NCI-H2107 treated with DMSO at 0.1 percent for 48 hours (cell line): ENCODE data around the gene CEP57.
"Not testable (repeated sequence)": the region's sequence is repeated elsewhere in the genome, so short reads cannot be mapped to it uniquely, and the experiment has no call there.

Experiments used
- DNase-seq: peaks from one replicate; lab custom pipeline; 2025; ENCODE audit not compliant: unreplicated experiment; lab: John Stamatoyannopoulos, UW

The CEP57 gene

DNA sequence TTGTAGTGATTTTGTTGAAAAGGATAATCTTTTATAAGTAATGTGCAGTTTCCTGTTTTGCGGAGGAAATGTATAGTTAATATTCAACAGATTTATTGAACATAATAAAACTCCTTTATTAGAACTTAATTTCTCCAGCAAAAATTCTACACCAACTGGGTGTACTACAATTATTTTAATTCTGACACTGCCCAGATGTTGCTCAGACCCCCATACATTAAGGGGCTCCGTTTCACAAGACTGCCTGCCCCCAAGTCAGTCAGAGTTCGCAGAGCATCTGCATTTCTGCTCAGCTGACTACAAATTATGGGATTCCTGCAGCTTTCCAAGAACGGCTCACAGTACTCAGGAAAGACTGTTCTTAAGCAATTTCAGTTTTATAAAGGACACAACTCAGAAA is 6.2 kb downstream of the CEP57 start:
- no peak for DNase-seq

DNA sequence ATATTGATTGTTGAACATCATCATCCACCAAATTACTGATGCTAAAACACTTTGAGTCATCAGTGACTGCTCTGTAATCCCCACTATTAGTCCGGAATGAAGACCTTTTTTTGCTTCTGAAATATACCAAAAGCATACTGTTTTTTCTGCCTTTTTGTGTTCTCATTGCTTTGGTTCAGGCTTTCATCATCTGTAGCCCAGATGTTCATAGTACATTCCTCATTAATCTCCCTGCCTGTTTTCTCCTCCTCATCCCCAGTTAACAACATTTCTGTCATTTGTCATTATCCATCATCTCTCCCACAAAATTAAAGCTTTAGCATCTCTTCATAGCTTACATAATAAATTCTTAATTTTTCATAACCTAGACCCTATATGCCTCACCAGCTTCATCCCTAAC is 9.2 kb downstream of the CEP57 start:
- no peak for DNase-seq

GRCh38 chr11:95800438-95800837 is 10.1 kb downstream of the CEP57 start:
- DNase-seq: no peak

- no peak for DNase-seq
Measured at GRCh38 chr11:95802806-95803205, 12.5 kb downstream of the CEP57 start.

DNA sequence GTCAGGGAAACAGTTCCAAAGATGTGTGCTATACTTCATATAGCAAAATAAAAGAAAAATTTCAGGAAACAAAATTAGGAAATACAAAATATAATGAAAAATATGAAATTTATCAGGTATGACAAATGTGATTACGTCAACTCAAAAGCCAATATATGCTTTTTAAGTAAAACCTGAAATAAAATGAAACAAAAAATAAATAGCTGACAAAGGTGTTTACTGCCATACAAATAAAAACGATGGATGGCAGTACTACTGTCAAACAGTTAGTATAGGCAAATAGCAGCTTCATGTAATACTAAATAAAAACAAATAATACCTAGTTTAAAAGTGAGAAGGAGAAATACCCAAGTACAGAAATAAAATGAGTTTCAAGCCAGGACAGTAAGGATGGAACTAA is 13.7 kb downstream of the CEP57 start:
- DNase-seq: no peak

DNA sequence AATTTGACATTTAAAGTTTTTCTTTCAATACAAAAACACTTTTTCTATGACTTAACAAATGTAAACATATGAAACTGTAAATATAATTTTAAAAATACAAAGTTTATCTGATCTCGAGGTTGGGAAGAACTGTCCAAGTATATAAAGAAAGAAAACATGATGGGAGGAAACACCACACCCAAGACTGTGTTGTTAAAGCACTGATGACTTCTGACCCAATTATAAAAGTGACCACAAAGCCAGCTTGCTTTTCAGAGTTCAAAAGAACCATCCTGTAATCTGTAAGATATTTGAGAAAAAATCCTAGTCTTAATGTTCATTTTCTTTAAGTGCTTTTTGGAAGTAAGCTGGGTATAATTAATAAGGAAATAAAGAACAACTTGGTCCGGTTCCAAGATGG is 15.6 kb downstream of the CEP57 start:
- DNase-seq: no peak

GRCh38 chr11:95806464-95806863 is 16.2 kb downstream of the CEP57 start:
- DNase-seq: not testable (repeated sequence)

- not testable (repeated sequence) for DNase-seq
Measured at GRCh38 chr11:95811052-95811451, 20.8 kb downstream of the CEP57 start.

DNA sequence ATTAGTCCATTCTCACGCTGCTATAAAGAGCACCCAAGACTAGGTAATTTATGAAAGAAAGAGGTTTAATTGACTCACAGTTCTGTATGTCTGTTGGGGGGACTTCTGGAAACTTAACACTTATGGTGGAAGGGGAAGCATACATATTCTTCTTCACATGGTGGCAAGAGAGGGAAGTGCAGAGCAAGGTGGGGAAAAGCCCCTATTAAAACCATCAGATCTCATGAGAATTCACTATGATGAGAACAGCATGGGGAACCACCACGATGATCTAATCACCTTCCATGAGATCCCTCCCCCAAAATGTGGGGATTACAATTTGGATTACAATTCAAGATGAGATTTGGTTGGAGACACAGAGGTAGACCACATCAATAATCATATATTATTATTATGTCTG is 25.7 kb downstream of the CEP57 start:
- DNase-seq: no peak

- DNase-seq: no peak
Measured at GRCh38 chr11:95821640-95822039, 31.3 kb downstream of the CEP57 start.

GRCh38 chr11:95827696-95828095 is 37.4 kb downstream of the CEP57 start:
- no peak for DNase-seq

DNA sequence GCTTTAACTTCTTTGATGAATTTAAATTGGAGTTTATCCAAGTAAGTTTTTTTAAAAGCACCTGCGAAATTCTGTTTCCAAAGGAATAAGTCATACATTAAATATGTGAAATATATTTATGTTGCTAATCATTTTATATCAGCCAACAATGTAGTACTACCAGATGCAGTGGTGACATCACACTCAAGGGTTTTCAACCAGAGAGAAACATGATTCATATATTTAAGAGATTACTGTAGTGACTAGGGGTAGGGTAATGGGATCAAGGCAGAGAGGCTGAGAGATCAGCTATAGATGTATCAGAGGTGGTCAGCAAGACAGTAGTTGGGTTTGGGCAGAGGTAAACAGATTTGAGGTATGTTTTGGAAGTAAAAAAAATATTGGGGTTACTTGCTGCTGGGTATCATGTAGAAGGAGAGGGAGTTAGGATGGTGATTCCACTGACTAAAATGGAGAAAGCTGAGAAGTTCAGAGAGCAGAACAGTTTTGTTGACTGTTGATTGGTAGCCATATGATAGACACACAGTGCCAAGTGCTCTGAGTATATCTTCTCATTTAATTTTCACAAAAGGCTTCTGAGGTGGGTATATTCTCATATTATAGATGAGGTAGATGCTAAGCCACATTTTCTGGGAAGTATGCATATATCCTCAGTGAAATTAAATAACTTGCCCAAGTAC is 39.4 kb downstream of the CEP57 start:
- DNase-seq: no peak

GRCh38 chr11:95831198-95831883 is 41.0 kb downstream of the CEP57 start:
- no peak for DNase-seq

DNA sequence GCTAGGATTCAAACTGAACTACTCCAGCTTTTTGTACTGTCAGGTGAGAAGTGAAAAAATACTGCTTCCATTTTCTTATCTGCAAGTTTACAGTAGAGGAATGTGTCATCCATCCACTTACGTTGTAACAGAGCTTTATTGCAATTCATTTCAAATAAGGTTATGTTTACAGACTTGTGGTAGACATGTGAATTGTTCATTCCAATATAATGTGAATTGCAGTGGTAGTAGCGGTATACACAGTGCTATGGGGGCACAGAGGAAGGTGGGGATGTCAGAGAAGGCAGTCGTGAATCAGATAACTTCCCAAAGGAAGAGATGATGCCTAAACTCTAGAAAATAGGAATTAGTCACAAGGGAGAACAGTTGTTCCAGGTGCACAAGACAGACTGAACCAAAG is 42.5 kb downstream of the CEP57 start:
- no peak for DNase-seq

DNA sequence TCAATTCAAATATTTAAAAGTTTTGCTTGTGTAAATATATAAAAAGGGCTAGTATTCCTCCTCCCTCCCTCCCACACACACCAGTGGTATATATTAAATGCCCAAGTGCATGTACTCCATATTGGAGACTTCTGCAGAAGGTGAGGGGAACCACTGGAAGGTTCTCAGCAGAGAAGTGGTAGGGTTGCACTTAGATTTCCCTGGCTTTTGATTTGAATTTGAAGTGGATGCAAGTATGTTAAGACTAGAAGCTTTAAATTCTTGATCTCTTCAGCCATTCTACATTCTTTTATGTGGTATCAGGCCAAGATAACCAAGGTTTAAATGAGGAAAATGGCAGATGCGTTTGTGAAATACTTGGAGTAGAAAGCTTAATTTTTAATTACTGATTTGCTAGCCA is 43.1 kb downstream of the CEP57 start:
- DNase-seq: no peak

- no peak for DNase-seq
Measured at GRCh38 chr11:95835351-95835750, 45.1 kb downstream of the CEP57 start.

GRCh38 chr11:95835768-95836488 is 45.6 kb downstream of the CEP57 start:
- DNase-seq: peak; percentile 63

- DNase-seq: no peak
Measured at GRCh38 chr11:95845167-95845566, 54.9 kb downstream of the CEP57 start.

DNA sequence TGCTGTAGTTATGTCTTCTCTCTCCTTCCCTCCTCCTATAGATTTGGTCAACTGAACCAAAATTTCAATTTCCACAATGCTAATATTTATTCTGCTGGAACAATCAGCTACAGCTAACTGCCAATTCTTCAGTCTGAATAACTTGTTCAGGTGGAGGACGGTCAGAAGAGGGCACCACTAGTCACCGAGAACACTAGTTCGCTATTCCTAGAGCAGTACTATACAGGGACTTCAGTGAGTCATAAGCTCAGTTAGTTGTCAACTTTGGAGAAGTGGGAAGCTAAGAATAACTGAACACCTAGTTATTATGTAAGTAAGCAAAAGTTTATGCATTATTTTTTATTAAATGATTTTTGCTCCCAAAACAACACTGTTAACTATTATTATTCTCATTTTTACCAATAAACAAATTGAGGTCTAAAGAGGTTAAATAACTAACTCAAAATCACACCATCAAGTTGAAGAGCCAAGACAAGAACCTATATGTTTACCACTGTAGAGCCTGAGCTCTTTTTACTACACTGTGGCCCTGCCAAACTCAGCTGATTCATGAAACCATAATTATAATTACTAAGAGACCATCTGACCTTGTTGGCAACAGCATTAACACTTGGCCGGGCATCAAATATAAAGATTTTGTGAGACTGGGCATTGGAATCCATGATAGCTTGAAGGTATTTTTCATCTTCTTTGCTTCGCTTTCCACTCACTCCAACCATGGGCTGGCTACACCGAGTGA is 59.0 kb downstream of the CEP57 start:
- DNase-seq: peak; percentile 22

DNA sequence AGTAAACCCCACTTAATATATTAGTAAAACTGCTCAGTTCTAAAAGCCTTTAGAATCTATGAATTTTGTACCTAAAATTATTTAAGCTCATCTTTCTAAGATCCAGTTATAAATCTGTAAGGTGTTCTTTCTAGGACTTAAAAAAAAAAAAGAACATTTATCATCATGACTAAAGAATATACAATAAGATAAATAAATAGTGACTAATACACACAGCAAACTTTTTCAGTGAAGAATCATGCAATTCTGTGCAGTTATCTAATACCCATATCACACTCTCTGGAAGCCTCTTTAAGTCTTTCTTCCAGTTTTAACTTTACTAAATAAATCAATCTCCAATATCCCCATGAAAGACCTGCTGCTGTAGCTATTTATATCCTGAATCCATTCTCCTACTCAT is 59.8 kb downstream of the CEP57 start:
- DNase-seq: no peak

DNA sequence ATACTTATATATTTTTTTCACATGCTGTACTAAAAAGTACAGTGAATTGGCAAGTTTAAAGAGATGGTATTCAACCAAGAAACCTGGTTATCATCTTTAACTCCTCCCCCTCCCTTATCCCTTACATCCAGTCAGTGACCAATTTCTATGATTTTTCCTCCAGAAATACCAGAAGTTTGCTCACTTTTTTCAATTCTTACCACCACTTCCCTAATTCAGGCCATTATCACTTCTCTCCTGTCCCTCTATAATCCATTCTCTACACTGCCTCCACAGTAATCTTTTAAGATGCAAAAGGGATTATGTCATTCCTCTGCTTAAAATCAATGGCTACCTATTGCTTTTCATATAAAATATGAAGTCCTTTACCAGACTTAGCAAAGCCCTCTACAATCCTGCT is 62.8 kb downstream of the CEP57 start:
- no peak for DNase-seq

GRCh38 chr11:95853862-95854261 is 63.6 kb downstream of the CEP57 start:
- no peak for DNase-seq
